KMS-11 (cell line): ENCODE measurements around the gene MAP2K2.

ENCODE experiments used
- H2AFZ ChIP-seq: fragments of 200-600 bp; sonication (generic); 2 replicates; pipeline ENCODE4 v1.6.1; 2016; ENCODE audit warnings: antibody characterized with exemption, mixed run types, low read depth
- H3K27ac ChIP-seq: fragments of 200-600 bp; sonication (generic); 2 replicates; pipeline ENCODE4 v1.6.1; 2016; ENCODE audit warnings: mild to moderate bottlenecking, mixed run types
- H3K27me3 ChIP-seq: fragments of 200-600 bp; sonication (generic); 2 replicates; pipeline ENCODE4 v1.6.1; 2017; ENCODE audit warnings: mild to moderate bottlenecking, low read depth, mixed run types, moderate library complexity; ENCODE audit not compliant: insufficient read depth
- H3K36me3 ChIP-seq: fragments of 200-600 bp; sonication (generic); 2 replicates; pipeline ENCODE4 v1.6.1; 2017; ENCODE audit warnings: mild to moderate bottlenecking, mixed run types; ENCODE audit not compliant: insufficient read depth
- H3K4me1 ChIP-seq: fragments of 200-600 bp; sonication (generic); 2 replicates; pipeline ENCODE4 v1.6.1; 2016; ENCODE audit warnings: mild to moderate bottlenecking, low read depth, mixed run types; ENCODE audit not compliant: poor library complexity, severe bottlenecking
- H3K4me2 ChIP-seq: fragments of 200-600 bp; sonication (generic); 2 replicates; pipeline ENCODE4 v1.7.0; 2016; ENCODE audit warnings: mild to moderate bottlenecking, mixed run types
- H3K4me3 ChIP-seq: fragments of 200-600 bp; sonication (generic); IDR thresholded peaks from 2 replicates; pipeline ENCODE4 v1.6.1; 2017; ENCODE audit warnings: low read depth, low read length, mixed read lengths; ENCODE audit not compliant: insufficient read depth
- H3K79me2 ChIP-seq: fragments of 200-600 bp; sonication (generic); 2 replicates; pipeline ENCODE4 v1.6.1; 2016; ENCODE audit warnings: low read depth, mixed run types; ENCODE audit not compliant: insufficient read depth
- H3K9ac ChIP-seq: fragments of 200-600 bp; sonication (generic); 2 replicates; pipeline ENCODE4 v1.6.1; 2016; ENCODE audit warnings: mild to moderate bottlenecking, mixed run types
- H4K20me1 ChIP-seq: fragments of 200-600 bp; sonication (generic); 2 replicates; pipeline ENCODE4 v1.6.1; 2016; ENCODE audit warnings: mild to moderate bottlenecking, mixed run types; ENCODE audit not compliant: insufficient read depth
- TF ChIP-seq, protein P1 (sequence below): fragments of 200-600 bp; sonication (generic); conservative IDR thresholded peaks from 2 replicates; pipeline ENCODE4 v1.6.1; 2017; ENCODE audit warnings: low read depth, mild to moderate bottlenecking, antibody characterized with exemption, low read length, moderate library complexity, mixed read lengths

Gene MAP2K2

DNA sequence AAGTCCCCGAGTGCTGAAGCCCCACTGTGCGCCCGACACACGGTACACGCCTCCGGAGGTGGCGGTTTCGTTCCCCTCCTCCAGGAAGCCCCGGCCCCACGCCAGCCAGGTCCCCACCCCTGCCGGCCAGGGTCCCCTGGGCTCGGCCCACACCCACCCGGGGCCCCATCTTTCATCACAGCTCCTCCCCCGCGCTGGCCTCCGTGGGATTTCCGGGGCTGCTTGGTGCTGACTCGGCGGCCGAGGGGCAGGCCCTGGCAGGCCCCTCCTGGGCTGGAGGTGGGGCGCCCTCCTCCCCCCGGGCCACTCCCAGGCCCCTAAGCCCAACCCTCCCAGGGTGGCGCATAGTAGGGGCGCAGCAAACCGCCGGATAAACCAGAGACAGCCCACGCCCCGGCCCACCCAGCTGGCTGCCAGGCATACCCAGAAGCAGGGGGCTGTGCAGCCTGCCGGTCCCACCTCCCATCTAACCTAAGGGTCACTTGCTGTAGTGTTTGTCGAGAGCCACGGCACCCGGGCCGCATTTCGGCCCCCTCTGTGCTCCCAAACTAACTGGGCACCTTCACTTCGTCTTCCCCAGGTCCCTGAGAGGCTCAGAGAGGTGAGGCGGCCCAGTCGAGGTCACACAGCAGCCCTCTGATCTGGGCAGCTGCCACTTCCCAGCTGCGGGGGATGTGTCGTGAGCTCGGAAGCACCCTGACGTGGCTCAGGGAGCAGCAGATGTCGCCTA is 63.9 kb downstream of the MAP2K2 start:
- TF ChIP-seq, protein P1, sequence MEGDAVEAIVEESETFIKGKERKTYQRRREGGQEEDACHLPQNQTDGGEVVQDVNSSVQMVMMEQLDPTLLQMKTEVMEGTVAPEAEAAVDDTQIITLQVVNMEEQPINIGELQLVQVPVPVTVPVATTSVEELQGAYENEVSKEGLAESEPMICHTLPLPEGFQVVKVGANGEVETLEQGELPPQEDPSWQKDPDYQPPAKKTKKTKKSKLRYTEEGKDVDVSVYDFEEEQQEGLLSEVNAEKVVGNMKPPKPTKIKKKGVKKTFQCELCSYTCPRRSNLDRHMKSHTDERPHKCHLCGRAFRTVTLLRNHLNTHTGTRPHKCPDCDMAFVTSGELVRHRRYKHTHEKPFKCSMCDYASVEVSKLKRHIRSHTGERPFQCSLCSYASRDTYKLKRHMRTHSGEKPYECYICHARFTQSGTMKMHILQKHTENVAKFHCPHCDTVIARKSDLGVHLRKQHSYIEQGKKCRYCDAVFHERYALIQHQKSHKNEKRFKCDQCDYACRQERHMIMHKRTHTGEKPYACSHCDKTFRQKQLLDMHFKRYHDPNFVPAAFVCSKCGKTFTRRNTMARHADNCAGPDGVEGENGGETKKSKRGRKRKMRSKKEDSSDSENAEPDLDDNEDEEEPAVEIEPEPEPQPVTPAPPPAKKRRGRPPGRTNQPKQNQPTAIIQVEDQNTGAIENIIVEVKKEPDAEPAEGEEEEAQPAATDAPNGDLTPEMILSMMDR, result no peak
- no peaks in the 10 kb centered on the region for H3K27me3 ChIP-seq
- peaks cover 95% of the 10 kb centered on the region for H3K79me2 ChIP-seq
- no peak overlapping the region for H3K4me2 ChIP-seq
- H2AFZ ChIP-seq, result no peak overlapping the region
- H3K27ac ChIP-seq, result no peak overlapping the region
- H3K4me3 ChIP-seq, result no peak overlapping the region
- H4K20me1 ChIP-seq, result peaks cover 25% of the 10 kb centered on the region; the same call in 1 of the 2 replicates
- peaks cover 12% of the 10 kb centered on the region for H3K4me1 ChIP-seq
- no peaks in the 10 kb centered on the region for H3K36me3 ChIP-seq
- H3K9ac ChIP-seq, result no peak overlapping the region

DNA sequence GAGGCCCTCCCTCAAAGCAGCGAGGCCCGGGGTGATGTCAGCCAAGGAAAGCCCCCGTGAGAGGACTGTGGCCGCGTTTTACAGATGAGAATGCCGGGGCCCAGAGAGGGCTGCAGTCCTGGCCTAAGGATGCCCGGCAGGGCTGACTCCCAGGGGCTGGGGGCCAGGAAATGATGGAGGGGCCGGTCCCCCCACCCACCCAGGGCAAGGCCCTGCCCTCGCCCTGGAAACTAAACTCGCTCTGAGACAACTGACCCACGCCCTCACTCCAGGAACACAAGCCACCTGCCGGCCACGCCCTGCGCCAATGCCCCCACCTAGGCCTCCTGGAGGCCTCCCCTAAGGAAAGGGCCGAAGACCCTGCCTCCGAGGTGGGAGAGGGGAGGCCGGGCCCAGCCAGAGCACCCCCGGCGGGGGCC is 64.5 kb downstream of the MAP2K2 start:
- Histone ChIP-seq H2AFZ (no peak overlapping the region), H3K9ac (no peak overlapping the region), H3K4me1 (peaks cover 12% of the 10 kb centered on the region), H3K27ac (no peak overlapping the region), H3K27me3 (no peaks in the 10 kb centered on the region), H3K4me2 (no peak overlapping the region), H3K36me3 (no peaks in the 10 kb centered on the region), H3K4me3 (no peak overlapping the region), H3K79me2 (peaks cover 90% of the 10 kb centered on the region), H4K20me1 (peaks cover 25% of the 10 kb centered on the region; the same call in 1 of the 2 replicates)
- TF ChIP-seq, protein P1, result no peak

DNA sequence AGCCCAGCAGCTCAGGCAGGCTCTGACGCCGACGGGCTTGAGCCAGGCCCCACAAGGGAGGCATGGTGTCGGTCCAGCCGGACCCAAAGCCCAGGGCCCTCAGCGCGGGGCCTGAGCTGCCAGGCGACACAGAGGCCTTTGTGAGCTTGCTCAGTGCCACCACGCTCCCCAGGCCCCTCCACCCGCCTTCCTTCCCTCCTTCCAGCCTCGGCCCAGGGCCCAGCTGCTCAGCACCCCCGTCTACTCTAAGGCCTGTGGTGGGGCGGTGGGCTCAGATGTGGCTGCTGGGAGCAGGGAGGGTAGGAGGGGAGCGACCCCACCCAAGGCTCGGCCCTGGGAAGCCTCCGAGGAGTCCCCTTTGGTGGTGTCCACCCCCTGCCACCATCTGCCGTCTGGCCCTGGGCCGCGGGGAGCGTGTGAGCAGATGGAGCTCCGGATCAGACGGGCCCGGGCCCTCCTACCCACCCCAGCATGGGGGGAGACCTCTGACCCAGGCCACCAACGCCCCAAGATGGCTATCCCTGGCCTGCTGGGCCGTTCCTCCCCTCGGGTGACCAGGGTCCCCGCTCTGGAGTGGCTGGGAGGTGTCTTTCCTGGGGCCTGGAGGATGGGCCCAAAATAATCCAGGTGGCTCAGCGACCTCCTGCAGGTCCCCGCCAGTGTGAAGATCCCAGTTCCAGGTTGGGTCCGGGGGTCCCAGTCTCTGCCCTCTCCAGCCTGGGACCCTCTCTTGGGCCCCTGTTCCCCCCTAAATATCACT is 65.0 kb downstream of the MAP2K2 start:
- no peak overlapping the region for H2AFZ ChIP-seq
- no peak overlapping the region for H3K27ac ChIP-seq
- no peaks in the 10 kb centered on the region for H3K27me3 ChIP-seq
- peaks cover 12% of the 10 kb centered on the region for H3K4me1 ChIP-seq
- peaks cover 87% of the 10 kb centered on the region for H3K79me2 ChIP-seq
- peaks cover 25% of the 10 kb centered on the region; the same call in 1 of the 2 replicates for H4K20me1 ChIP-seq
- no peak overlapping the region for H3K4me3 ChIP-seq
- TF ChIP-seq, protein P1, result no peak
- no peak overlapping the region for H3K9ac ChIP-seq
- H3K36me3 ChIP-seq, result no peaks in the 10 kb centered on the region
- no peak overlapping the region for H3K4me2 ChIP-seq

DNA sequence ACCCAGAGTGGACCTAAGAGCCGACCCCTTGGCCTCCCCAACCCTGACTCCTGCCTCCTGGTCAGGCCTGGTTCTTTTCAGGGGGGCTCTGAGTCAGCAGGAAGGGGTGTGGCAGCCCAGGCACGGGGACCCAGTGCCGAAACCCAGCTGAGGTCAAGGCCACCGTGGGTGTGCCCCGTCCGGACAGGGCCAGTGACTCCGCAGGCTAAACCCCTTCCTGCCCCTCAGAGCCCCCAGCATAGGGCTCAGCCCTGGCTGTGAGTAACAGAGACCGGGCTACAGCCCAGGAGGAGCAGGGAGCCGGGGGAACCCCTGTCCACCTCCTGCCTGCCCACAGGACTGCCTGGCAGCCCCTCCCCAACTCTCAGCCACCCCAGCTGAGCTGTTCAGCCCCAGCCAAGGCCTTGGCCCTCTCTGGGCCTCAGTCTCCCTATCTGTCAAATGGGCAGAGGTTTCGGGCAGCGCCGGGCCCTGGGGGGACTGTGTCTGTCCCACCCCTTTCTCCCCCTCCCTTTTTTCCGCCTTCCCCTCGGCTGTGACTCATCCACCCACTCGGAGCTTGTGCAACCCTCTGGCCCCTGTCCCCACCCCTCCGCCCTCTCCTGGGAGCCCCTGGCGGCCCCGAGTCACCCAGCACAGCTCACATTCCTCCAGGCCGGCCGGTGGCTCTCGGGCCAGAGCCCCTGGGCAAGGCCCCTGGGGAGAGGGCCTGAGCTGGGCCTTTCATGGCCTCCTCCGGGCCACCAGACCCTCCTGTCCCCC is 65.8 kb downstream of the MAP2K2 start:
- Histone ChIP-seq H3K79me2 (peaks cover 87% of the 10 kb centered on the region), H3K9ac (no peak overlapping the region), H3K36me3 (no peaks in the 10 kb centered on the region), H2AFZ (no peak overlapping the region), H3K4me2 (no peak overlapping the region), H3K4me3 (no peak overlapping the region), H3K27ac (no peak overlapping the region), H4K20me1 (peaks cover 22% of the 10 kb centered on the region; the same call in 1 of the 2 replicates), H3K27me3 (no peaks in the 10 kb centered on the region), H3K4me1 (peaks cover 4% of the 10 kb centered on the region)
- TF ChIP-seq, protein P1, result no peak
